ENCODE measurements around the gene LMAN2L.

LMAN2L gene

GRCh38 chr2:96726131-96726530 is 13.7 kb downstream of the LMAN2L start:
- DNase-seq (no peak), ATAC-seq (ENCODE audit: insufficient read depth, low read depth) (no peak)
- Histone ChIP-seq H3K4me3 (ENCODE audit: low read depth in 1 of 2, low read length in 2 of 2) (no peak overlapping the region), H3K27me3 (ENCODE audit: insufficient read depth, low read length, poor library complexity) (no peaks in the 10 kb centered on the region), H3K27ac (ENCODE audit: low read length) (no peak overlapping the region), H3K9me3 (ENCODE audit: insufficient read depth, low read length, severe bottlenecking) (no peaks in the 10 kb centered on the region), H3K79me2 (ENCODE audit: insufficient read depth, low read length) (no peaks in the 10 kb centered on the region), H3K9ac (ENCODE audit: low read depth, low read length) (no peak overlapping the region), H2AFZ (ENCODE audit: low read depth, low read length) (no peak overlapping the region), H3K4me1 (ENCODE audit: insufficient read depth, low read length) (no peaks in the 10 kb centered on the region), H4K20me1 (ENCODE audit: insufficient read depth, low read length) (no peaks in the 10 kb centered on the region), H3K36me3 (ENCODE audit: insufficient read depth, low read length) (peaks cover 29% of the 10 kb centered on the region), H3K4me2 (ENCODE audit: insufficient read depth, low read length) (no peak overlapping the region)
- TF ChIP-seq CTCF (IDR thresholded peaks at IDR 0.05; ENCODE audit: borderline replicate concordance, extremely low read depth, low read length, poor library complexity, severe bottlenecking) = no peak
- no peak for TF ChIP-seq EZH2 (IDR thresholded peaks at IDR 0.05; ENCODE audit: borderline replicate concordance, low read depth, low read length, severe bottlenecking)

GRCh38 chr2:96716388-96716787 is 23.5 kb downstream of the LMAN2L start:
- TF ChIP-seq CTCF (IDR thresholded peaks at IDR 0.05; ENCODE audit: borderline replicate concordance, extremely low read depth, low read length, poor library complexity, severe bottlenecking) = no peak
- TF ChIP-seq EZH2 (IDR thresholded peaks at IDR 0.05; ENCODE audit: borderline replicate concordance, low read depth, low read length, severe bottlenecking) = no peak
- no peak overlapping the region for H3K9ac ChIP-seq (ENCODE audit: low read depth, low read length)
- peaks cover 16% of the 10 kb centered on the region for H3K36me3 ChIP-seq (ENCODE audit: insufficient read depth, low read length)
- no peaks in the 10 kb centered on the region for H3K9me3 ChIP-seq (ENCODE audit: insufficient read depth, low read length, severe bottlenecking)
- H2AFZ ChIP-seq (ENCODE audit: low read depth, low read length) = no peak overlapping the region
- no peaks in the 10 kb centered on the region for H3K27me3 ChIP-seq (ENCODE audit: insufficient read depth, low read length, poor library complexity)
- H3K4me2 ChIP-seq (ENCODE audit: insufficient read depth, low read length) = no peak overlapping the region
- H3K4me3 ChIP-seq (ENCODE audit: low read depth in 1 of 2, low read length in 2 of 2) = no peak overlapping the region
- no peak overlapping the region for H3K27ac ChIP-seq (ENCODE audit: low read length)
- ATAC-seq (ENCODE audit: insufficient read depth, low read depth) = no peak
- H4K20me1 ChIP-seq (ENCODE audit: insufficient read depth, low read length) = peaks cover 2% of the 10 kb centered on the region; the same call in 1 of the 2 replicates
- no peak for DNase-seq
- no peaks in the 10 kb centered on the region for H3K79me2 ChIP-seq (ENCODE audit: insufficient read depth, low read length)
- H3K4me1 ChIP-seq (ENCODE audit: insufficient read depth, low read length) = no peaks in the 10 kb centered on the region

DNA sequence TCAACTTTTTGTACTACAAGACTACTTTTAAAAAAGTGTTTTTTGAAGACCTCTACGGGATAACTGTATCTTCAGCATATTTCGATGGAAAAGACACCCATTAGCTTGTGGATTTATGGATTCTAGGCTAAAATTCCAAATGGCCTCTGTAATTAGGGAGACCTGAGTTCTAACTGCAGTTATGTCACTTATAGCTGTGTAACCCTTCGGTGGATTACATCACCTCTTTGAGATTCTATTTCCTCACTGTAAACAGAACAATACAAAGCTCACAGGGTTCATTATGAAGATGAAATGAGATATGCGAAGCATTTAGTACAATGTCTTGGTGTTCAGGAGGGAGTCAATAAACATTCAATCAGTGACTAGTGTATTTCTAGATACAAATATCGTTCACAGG is 24.2 kb downstream of the LMAN2L start:
- no peak for DNase-seq
- no peak overlapping the region for H3K4me2 ChIP-seq (ENCODE audit: insufficient read depth, low read length)
- H3K9ac ChIP-seq (ENCODE audit: low read depth, low read length) = no peak overlapping the region
- H3K4me1 ChIP-seq (ENCODE audit: insufficient read depth, low read length) = no peaks in the 10 kb centered on the region
- H3K36me3 ChIP-seq (ENCODE audit: insufficient read depth, low read length) = peaks cover 23% of the 10 kb centered on the region
- H3K27ac ChIP-seq (ENCODE audit: low read length) = no peak overlapping the region
- no peaks in the 10 kb centered on the region for H3K27me3 ChIP-seq (ENCODE audit: insufficient read depth, low read length, poor library complexity)
- no peak for ATAC-seq (ENCODE audit: insufficient read depth, low read depth)
- H3K9me3 ChIP-seq (ENCODE audit: insufficient read depth, low read length, severe bottlenecking) = no peaks in the 10 kb centered on the region
- H2AFZ ChIP-seq (ENCODE audit: low read depth, low read length) = no peak overlapping the region
- H3K4me3 ChIP-seq (ENCODE audit: low read depth in 1 of 2, low read length in 2 of 2) = no peak overlapping the region
- peaks cover 2% of the 10 kb centered on the region; the same call in 1 of the 2 replicates for H4K20me1 ChIP-seq (ENCODE audit: insufficient read depth, low read length)
- no peaks in the 10 kb centered on the region for H3K79me2 ChIP-seq (ENCODE audit: insufficient read depth, low read length)
- TF ChIP-seq CTCF (IDR thresholded peaks at IDR 0.05; ENCODE audit: borderline replicate concordance, extremely low read depth, low read length, poor library complexity, severe bottlenecking) (no peak), EZH2 (IDR thresholded peaks at IDR 0.05; ENCODE audit: borderline replicate concordance, low read depth, low read length, severe bottlenecking) (no peak)

- no peak for ATAC-seq (ENCODE audit: insufficient read depth, low read depth)
- DNase-seq = no peak
- Histone ChIP-seq H3K27me3 (ENCODE audit: insufficient read depth, low read length, poor library complexity) (no peaks in the 10 kb centered on the region), H3K4me1 (ENCODE audit: insufficient read depth, low read length) (no peaks in the 10 kb centered on the region), H3K36me3 (ENCODE audit: insufficient read depth, low read length) (peaks cover 57% of the 10 kb centered on the region), H2AFZ (ENCODE audit: low read depth, low read length) (no peak overlapping the region), H3K9me3 (ENCODE audit: insufficient read depth, low read length, severe bottlenecking) (no peaks in the 10 kb centered on the region), H3K79me2 (ENCODE audit: insufficient read depth, low read length) (no peaks in the 10 kb centered on the region), H3K27ac (ENCODE audit: low read length) (no peak overlapping the region), H3K9ac (ENCODE audit: low read depth, low read length) (no peak overlapping the region), H4K20me1 (ENCODE audit: insufficient read depth, low read length) (peaks cover 2% of the 10 kb centered on the region; the same call in 1 of the 2 replicates), H3K4me2 (ENCODE audit: insufficient read depth, low read length) (no peak overlapping the region), H3K4me3 (ENCODE audit: low read depth in 1 of 2, low read length in 2 of 2) (no peak overlapping the region)
- no peak for TF ChIP-seq EZH2 (IDR thresholded peaks at IDR 0.05; ENCODE audit: borderline replicate concordance, low read depth, low read length, severe bottlenecking)
- no peak for TF ChIP-seq CTCF (IDR thresholded peaks at IDR 0.05; ENCODE audit: borderline replicate concordance, extremely low read depth, low read length, poor library complexity, severe bottlenecking)
These were observed 28.9 kb downstream of the LMAN2L start for GRCh38 chr2:96710985-96711384.
